GM10266 (cell line): ENCODE results near the gene DLGAP4.

Source experiments
- DNase-seq: peaks from one replicate; pipeline ENCODE4 v3.0.0; 2012; ENCODE audit errors: extremely low spot score
- TF ChIP-seq, protein P1 (sequence below): IDR thresholded peaks from 2 replicates; pipeline ENCODE4 v1.5.1; 2012; ENCODE audit warnings: mild to moderate bottlenecking, low read depth; ENCODE audit not compliant: control insufficient read depth, insufficient read depth; ENCODE audit errors: missing control alignments

Gene DLGAP4

DNA sequence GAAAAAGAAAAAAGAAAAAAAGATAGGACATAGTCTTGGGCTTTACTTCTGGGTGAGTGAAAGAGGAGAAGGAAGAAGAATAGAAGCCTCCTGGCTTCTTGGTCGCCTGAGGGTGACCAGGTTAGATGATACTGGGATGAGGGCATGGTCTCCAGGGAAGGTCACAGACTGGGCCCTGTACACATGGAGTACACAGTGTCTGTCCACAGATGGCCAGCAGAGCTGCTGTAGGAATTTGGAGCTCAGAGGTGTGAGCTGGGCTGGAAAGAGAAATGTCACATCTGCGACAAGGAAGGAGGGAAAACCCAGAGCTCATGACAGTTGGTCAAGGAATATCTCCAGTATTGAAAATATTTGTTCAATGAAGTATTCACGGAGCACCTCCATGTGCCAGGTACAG, 56.1 kb downstream of the DLGAP4 start:
- TF ChIP-seq, protein P1, sequence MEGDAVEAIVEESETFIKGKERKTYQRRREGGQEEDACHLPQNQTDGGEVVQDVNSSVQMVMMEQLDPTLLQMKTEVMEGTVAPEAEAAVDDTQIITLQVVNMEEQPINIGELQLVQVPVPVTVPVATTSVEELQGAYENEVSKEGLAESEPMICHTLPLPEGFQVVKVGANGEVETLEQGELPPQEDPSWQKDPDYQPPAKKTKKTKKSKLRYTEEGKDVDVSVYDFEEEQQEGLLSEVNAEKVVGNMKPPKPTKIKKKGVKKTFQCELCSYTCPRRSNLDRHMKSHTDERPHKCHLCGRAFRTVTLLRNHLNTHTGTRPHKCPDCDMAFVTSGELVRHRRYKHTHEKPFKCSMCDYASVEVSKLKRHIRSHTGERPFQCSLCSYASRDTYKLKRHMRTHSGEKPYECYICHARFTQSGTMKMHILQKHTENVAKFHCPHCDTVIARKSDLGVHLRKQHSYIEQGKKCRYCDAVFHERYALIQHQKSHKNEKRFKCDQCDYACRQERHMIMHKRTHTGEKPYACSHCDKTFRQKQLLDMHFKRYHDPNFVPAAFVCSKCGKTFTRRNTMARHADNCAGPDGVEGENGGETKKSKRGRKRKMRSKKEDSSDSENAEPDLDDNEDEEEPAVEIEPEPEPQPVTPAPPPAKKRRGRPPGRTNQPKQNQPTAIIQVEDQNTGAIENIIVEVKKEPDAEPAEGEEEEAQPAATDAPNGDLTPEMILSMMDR: no peak
- DNase-seq: no peak

DNA sequence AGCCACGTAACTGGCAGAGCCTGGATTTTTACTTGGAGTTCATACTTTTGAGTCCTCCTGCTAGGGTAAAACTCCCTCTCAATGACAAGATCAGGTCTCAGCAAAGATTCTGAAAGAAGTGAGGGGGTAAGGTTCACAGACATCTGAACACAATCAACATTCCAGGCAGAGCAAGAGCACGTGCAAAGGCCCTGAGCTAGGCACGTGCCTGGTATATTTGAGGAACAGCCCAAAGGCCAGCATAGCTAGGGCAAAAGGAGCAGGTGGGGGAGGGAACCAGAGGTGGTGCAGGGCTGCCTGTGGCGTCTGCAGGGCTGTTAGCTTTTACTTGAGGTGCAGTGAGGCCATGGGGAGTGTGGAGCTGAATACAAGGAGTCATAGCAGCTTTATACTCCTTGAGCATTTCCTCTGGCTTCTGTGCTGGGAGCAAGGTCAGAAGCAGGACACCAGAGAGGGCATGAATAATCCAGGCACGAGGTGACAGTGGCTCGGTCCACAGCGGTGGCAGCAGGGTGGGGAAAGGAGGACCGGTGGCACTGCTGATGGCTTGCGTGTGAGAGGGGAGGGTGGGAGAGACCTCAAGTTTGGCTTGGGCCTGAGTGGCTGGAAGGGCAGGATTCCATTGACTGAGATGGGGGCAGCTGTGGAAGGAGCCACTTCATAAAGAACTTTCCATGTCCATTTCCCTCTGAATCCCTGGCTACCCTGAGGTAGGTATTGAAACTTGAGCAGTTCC, 57.0 kb downstream of the DLGAP4 start:
- TF ChIP-seq, protein P1: no peak

DNA sequence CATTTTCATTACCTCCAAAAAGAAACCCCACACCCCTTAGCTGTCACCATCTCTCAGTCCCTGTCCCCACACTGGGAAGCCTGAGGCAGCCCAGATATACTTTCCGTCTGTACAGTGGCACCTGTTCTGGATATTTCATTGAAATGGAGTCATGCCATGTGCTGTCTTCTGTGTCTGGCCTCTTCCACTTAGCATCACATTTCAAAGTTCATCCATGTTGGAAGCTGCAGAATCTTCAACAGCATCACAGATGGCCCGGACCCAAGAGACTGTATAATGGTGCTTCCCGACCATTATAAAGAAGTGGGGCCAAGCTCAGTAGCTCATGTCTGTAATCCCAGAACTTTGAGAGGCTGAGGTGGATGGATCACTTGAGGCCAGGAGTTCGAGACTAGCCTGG, 58.4 kb downstream of the DLGAP4 start:
- TF ChIP-seq, protein P1: no peak
- no peak for DNase-seq

More for the DNA sequence above, 57.0 kb downstream of the DLGAP4 start:
- no peak for DNase-seq

DNA sequence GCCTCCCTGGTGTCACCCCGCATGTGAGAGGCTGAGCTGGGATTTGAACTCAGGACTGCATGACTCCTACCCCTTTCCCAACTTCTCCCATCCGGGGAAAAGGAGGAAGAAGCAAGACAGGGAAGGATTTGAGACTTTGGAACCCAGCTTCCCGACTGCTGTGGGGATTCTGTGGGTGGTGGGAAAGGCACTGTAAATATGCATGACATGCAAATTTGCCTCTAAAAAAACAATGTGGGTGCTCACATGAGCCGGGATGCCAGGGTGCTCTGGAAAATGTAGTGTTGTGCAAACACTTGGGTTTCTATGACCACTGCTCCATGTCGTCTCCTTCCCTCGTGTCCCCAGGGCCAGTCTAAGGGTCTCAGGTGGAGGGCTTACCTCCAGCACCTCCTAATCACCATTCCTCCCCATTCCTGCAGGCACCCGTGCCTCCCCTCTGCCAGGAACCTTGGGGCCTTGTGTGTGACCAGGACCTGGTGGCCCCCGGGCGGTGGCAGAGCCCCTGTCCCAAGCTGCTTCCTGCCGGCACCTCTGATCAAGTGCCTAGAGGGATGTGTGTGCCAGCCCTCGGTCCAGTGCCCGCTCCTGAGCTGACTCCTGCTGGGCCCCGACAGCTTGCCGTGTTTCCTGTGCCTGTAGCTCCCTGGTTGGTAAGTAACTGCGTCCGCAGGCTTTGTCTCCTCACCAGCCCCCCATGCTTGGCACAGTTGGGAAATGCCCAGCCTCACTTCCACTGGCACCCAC, 60.7 kb downstream of the DLGAP4 start:
- TF ChIP-seq, protein P1: no peak
- no peak for DNase-seq

DNA sequence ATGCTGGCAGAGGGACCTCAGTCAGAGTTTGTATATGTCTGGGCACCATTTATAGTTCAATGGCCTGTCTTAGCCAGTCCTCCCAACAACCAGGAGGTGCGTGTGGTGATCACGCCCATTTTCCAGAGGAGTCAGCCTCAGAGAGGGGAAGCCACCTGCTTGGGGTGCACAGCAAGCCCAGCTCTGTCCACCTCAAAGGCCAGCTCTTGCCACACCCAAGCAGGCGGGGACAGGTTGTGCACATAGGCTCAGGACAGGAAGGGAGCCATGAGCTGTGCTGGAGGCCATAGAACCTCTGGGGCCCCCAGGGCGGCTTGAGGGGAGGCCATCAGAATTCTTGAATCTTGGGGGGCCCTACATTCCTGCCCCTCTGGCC, 61.2 kb downstream of the DLGAP4 start:
- DNase-seq: no peak
- TF ChIP-seq, protein P1: no peak

DNA sequence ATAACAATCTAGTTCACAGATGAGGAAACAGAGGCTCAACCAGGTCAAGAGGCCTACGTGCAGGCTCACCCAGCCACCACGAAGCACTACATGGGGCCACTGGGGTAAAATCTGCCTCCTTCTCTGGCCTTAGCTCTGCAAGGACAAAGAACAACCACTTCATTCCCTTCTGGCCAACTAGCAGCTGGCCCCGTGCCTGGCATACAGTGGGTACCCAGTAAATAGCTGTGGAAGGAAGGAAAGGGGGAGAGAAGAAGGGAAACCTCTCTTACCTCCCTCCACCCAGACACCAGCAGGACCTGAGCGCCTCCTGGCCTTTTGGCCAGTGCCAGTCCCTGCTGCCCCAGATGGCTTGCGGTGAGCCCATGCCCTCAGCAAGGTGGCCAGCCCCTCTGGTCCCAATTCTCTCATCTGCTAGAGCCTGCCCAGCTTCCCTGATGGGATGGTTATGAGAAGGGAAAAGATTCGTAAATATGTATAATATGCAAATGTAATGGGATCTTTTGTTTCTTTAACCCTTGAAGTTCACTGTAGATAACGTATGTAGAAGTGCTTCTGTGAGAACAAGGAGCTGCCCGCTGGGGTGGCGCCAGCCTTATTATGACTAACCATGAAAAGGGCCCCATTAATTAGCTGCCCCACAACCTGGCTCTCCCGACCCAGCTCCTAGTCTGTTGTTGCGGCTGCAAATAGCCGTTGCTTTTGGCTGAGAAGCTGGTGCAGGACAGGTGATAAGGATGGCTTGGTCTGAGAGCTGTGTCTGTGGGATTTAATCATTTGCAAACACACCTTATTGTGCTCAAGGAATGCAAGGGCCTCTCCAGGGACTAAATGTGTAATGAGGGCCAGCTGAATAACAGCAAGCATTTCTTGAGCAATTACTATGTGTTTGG, 62.0 kb downstream of the DLGAP4 start:
- no peak for DNase-seq
- TF ChIP-seq, protein P1: no peak
